ENCODE data around the gene ZBTB11.

DNA sequence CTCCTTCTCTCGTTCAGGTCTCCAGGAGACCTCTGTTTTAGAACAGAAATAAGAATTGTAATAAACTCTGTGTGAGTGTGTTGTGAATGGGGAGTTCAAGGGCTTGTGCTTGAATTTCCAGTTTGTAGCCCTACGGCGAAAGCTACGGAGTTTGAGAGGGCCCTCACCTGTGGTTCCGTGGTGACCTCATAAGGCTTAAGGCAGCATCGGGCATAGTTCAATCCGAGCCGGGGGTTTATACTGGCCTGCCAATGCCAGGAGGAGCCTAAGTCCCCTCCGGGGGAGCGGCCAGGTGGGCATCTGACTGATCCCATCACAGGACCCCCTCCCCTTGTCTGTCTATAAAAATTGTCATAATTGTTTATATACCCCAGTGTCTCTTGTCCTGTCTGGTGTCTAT is 43.7 kb downstream of the ZBTB11 start:
- TF ChIP-seq, protein P1, sequence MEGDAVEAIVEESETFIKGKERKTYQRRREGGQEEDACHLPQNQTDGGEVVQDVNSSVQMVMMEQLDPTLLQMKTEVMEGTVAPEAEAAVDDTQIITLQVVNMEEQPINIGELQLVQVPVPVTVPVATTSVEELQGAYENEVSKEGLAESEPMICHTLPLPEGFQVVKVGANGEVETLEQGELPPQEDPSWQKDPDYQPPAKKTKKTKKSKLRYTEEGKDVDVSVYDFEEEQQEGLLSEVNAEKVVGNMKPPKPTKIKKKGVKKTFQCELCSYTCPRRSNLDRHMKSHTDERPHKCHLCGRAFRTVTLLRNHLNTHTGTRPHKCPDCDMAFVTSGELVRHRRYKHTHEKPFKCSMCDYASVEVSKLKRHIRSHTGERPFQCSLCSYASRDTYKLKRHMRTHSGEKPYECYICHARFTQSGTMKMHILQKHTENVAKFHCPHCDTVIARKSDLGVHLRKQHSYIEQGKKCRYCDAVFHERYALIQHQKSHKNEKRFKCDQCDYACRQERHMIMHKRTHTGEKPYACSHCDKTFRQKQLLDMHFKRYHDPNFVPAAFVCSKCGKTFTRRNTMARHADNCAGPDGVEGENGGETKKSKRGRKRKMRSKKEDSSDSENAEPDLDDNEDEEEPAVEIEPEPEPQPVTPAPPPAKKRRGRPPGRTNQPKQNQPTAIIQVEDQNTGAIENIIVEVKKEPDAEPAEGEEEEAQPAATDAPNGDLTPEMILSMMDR (IDR thresholded peaks at IDR 0.05 in 8 of 11, conservative IDR thresholded peaks at IDR 0.05 in 3 of 11), result no peak
- TF ChIP-seq POLR2A (IDR thresholded peaks at IDR 0.05), result no peak
- TF ChIP-seq POLR2AphosphoS5 (IDR thresholded peaks at IDR 0.05), result no peak
